HG03378 (cell line): ENCODE data around the gene OXTR.
A peak's percentile ranks its signal among the peaks of the same experiment; 100 is the strongest.

Experiments used
- ATAC-seq: cut with Tn5 transposase; IDR thresholded peaks from one replicate; pipeline ENCODE4 v1.9.1; 2021; ENCODE audit warnings: mild to moderate bottlenecking, moderate library complexity; ENCODE audit not compliant: unreplicated experiment

OXTR gene

DNA sequence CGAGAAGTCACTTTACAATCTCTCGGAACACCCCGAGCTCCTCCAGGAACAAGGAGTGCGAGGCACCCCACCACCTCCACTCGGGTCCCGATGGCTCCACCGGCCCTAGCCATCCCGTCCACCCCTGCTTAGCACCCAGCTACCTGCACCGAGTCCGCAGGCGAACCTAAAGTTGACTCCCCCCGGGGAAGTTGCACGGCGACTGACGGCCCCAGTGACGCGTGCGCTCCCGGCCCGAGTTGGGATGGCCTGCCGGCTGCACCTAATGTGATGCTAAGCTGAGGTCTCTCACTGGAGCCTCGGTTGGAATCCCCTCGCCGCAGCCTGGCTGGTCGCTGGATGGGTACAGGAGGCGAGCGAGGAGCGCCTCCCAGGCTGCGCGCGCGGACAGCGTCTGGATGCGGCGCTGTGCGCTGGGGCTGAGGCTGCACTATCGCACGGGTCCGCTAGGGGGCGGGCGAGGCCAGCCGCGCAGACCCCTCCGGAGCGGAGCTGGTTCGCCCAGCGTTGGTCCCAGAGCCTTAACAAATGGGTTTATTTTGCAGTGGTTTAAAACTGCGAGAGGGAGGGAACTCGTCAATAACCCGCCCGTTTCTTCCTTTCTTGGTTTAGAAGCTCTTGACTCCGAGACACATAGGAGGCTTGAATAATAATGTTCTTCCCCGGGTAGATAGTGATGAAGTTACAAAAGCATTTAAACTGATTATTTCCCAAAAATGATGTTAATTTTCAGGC is at the start of gene OXTR:
Gene OXTR, minus strand, starts transcription at position 526 of the 735 bp plus-strand sequence. CDS start 1,426 bp downstream, outside the sequence.
- ATAC-seq, result peak; percentile 73

DNA sequence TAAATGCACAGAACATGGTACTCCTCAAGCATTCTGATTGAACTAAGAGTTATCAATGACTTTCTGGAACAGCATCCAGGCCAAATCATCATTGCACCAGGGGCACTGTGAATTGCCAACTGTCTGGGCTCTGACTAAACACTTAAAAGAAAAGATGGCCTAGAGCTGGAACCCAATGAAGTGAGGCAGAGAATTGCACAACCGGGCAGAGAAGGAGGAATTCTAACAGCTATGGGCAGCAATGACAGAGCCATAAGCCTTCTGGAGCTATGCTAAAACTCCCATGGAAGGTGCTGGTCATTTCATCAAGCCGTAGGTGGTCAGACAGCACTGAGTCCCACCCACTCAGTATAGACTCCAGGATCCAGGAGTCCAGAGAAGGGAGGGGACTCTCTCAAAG is 48.1 kb upstream of the OXTR start:
- ATAC-seq, result no peak

GRCh38 chr3:8816106-8816505 is 46.7 kb upstream of the OXTR start:
- no peak for ATAC-seq

GRCh38 chr3:8813411-8813810 is 44.0 kb upstream of the OXTR start:
- ATAC-seq, result no peak

DNA sequence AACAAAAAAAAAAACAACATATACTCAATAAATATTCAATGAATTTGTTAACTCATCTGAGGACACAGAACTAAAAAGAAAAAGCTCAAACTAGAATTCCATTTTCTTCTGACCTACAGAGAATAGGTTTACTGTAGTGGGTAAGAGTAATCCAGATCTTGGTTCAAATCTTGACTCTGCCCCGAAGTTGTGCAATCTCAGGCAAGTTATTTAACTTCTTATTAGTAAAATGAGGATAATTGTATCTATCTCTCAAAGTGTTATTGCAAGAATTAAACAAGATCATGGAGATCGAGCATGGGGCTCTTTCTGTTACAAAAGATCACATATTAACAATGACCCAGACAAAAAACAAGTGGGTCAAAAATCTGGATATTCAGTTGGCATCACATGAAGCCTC is 41.1 kb upstream of the OXTR start:
- ATAC-seq, result no peak

DNA sequence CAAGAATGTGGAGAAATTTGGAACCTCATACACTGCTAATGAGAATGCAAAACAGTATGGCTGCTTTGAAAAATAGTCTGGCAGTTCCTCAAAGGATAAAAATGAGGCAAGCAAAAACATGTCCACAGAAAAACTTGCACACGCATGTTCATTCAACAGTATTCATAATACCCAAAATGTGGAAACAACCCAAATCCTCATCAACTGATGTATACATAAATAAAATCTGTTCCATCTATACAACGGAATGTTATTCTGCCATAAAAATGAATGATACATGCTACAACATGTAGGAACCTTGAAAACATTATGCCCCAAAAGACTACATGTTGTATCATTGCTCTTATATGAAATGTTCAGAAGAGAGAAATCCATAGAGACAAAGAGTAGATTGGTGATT is 36.4 kb upstream of the OXTR start:
- ATAC-seq, result no peak

DNA sequence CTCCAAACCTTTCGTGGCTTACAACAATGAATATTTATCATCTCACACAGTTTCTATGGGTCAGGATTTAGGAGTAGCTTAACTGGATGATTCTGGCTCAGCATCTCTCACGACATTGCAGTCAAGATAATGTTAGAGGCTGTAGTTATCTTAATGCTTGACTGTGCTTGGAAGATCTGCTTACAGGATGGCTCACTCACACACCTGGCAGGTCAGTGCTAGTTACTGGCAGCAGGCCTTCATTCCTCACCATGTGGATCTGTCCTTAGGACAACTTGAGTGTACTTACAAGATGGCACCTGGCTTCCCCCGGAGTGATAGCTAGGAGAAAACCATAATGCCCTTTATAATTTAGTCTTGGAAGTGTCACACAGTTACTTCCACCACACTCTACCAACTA is 32.8 kb upstream of the OXTR start:
- no peak for ATAC-seq

- ATAC-seq, result no peak
These were observed 30.6 kb upstream of the OXTR start for GRCh38 chr3:8800016-8800415.

DNA sequence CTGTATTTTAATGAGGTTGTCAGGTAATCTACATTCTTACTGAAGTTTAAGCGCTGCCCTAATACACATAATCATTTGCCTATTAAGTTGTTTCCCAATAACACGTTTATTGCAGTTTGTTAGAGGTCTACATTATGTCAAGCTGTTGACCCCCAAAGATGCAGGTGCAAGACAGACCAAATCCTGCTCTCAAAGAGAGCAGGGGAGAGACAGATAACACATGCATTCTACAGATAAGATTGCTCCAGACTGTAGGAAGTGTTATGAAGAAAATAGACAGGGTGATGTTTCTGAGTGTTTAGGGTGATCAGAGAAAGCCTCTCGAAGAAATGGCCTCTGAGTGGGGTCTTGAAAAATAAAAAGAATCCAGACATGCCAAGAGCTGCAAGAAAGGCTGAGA is 24.8 kb upstream of the OXTR start:
- no peak for ATAC-seq

DNA sequence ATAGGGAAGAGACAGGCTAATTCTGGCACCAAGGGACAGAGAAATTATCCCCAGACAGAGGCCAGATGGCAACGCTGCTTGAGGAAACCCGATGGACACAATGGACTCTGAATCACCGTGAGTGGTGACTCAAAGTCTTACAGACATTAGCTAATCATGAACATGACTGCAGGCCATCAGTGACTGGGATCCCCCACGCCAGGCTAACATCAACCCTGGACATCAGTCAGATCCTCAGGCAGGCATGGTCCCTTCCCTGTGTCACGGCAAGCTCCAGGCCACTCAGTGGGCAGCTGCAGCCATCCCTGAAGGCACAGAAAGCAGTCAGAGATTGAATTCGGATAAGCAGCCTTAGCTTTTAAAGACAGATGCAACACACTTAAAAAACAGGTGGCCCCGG is 23.8 kb upstream of the OXTR start:
- ATAC-seq, result no peak

DNA sequence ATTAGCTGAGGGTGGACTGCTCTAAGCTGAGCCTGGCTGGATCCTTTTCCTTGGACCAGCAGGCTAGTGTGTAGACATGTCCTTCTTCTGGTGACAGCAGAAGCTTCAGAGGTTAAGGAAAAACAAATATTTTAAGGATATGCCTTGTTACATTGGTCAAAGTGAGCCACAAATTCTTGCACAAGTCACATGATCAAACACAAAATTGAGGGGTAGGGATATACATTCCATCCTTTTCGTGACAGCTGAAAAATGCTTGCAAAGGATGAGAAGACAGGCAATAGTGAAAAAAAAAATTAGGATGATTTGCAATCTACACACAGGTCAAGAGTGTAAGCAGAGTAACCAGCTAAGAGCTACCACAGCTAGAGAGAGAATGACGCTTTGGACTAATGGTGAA is 21.1 kb upstream of the OXTR start:
- ATAC-seq, result no peak

DNA sequence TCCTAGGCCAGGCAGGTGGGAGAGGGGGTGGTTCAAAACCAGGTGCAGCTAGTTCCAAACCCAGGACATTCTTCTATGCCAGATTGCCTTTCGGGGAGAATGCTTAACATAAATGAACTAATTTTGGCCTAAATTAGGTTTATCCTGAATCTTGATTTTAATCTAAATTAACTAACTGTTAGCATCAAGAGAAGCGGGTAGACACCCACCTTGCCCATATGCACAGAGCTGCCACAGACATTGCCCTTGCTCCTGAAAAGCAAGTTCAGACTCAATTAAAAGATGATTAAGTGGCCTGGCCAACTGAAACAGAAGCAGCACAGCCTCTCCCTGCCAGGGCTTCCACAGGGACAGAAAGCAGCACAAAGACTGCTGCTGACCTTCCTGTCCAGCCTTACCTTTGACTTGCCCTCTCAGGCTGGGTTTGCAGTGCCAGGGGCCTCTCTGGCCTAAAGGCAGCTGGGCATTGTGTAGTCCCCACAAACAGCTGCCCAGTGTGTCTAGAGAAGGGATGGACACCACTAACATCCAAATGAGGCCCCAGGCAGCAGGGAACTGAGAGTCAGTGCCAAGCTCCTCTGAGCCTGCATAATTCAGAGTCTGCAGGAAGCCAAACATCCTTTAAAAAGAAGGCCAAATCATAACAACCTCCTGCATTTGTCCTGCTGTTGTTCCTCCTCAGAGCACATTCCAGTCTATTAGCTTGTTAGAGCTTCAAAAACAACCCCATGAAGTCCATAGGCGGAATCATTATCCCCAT is 15.4 kb upstream of the OXTR start:
- no peak for ATAC-seq

DNA sequence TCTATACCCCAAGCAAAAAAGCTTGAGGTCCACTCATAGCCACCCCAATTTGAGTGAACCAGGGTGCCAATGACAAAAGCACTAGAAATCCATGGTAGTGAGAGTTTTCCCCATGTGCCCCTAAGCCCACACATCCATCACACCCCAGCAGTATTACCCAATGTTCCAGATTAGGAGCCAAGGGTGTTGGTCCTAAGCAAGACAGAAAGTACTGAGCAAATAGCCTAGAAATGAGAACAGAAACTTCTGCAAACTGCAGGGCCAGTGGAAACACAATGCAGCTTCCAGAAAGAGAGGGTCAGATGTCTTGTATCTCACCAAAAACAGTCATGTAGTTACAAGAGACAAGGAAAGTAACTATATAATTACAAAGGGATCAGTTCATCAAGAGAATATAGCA is 10.9 kb upstream of the OXTR start:
- ATAC-seq, result no peak

DNA sequence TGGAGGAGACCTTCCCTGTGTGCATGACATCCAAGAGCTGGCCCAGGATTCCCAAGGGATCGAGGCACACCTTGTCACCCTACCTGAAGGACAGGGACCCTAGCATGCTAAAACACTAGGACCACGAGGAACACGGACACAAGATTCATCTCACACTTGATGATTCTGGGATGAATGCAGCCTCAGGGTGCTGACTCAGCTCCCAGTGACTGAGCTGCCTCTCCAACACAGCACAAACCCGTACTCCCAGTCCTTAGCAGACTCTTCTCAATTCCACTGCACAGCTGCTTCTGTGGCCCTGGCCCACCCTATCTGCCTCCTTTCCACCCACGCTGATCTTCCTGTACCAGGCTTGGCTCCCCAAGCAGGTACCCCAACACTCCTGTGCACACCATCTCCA is 9.1 kb upstream of the OXTR start:
- ATAC-seq, result no peak

GRCh38 chr3:8777978-8778267 is 8.5 kb upstream of the OXTR start:
- no peak for ATAC-seq

DNA sequence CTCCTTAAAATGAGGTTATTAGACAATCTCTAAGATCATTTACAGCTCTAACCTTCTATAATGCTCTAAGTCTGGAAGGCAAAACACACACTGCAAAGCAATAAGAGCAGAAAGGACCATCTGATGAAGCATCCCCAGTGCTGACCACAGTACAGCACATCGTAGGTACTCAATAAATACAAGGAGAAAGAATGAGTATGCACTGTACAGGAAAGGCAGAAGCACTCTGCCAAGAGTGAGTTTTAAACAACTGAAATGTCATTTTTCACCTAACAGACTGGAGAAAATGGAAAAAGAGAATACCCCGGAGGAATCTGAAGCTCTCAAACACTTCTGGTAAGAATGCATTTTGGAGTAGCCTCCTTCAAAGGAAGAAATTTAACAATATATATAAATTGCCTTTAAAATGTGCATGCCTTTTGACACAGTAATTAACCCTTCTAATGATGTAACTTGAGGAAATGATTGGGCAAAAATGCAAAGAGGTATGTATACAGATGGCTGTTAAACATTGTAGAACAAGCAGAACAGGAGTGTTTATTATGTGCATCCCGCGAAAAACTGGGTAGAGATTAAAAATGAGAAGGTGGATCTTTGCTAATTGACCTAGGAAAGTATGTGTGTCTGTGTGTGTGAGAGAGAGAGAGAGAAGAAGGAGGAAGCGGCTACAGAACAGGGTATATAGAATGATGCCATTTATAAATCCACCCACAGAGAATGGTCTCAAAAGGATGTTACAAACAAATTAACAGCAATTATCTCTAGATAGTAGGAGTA is 8.0 kb upstream of the OXTR start:
- ATAC-seq, result peak; percentile 79

GRCh38 chr3:8776406-8776805 is 7.0 kb upstream of the OXTR start:
- ATAC-seq, result no peak

DNA sequence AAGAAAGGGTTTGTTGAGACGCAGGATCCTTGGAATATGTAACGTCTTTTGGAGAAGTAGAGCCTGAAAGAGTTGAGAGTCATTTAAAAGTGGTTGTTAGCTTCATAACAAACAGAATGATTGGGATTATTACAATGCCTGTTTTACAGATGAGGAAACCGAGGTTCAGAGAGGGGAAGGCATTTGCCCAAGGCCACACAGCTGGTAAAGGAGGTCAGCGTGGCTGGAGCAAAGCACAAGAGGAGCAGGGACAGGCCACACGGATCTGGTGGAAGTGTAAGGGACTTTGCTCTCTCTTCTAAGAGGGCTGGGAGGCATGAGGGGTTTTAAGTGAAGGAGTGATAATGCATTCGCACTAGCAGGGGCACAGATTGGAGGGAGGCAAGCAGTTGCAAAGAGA is 6.2 kb upstream of the OXTR start:
- ATAC-seq, result no peak

GRCh38 chr3:8775181-8775580 is 5.8 kb upstream of the OXTR start:
- no peak for ATAC-seq

GRCh38 chr3:8773941-8774542 is 4.6 kb upstream of the OXTR start:
- no peak for ATAC-seq

DNA sequence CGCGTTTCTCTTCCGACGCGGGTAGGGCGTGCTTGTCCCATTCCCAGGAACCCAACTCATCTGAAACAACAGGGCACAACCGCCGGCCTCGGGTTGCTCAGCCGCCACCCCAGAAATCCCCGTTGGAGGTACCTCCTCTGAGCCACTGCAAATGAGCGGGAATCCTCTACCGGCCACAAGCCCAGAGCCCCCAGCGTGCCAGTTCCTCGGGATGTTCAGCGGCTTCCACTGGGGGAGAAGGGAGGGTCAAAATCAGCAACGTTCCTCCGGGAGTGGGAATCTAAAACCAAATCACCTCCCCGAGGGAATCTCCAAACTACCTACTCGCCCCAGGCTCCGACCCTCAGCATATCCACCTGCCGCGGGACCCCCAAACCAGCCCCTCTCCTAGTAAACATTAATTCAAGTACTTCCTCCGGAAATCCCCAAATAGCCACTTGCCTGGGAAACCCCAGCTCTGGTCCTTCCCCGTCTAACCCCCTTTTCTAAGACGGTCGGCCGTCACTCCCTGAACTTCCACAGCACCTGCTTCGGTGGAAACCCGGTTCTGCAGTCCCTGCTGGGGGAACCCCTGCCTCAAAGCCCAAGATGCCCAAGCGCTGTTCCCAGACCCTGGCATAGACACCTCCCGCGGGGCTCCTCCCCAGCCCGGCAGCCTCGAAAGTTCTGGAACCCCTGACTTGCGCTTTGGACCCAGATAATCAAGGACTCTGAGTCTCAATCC is 887 bp downstream of the OXTR start:
- ATAC-seq, result peak; percentile 27
